K562 (cell line): ENCODE results near the gene IRF2BP2. TPM values are rescaled to one million over a fixed set of nuclear protein-coding genes. Genes with fewer than 3 reads are reported as not detected.
A peak's percentile ranks its signal among the peaks of the same experiment; 100 is the strongest.

ENCODE experiments used
- ATAC-seq: fragments of 200-7000 bp; cut with Tn5 transposase; 3 replicates; pipeline ENCODE4 v1.9.1; 2020; ENCODE audit warnings: moderate library complexity
- BruUV-seq: library from RNA; stranded (reverse); fragments of 400-500 nt; replicated peaks from 2 replicates; lab custom pipeline; 2021; lab: Mats Ljungman, UMichigan
- CTCF ChIA-PET: fragments of 300-600 bp; formaldehyde crosslinking; extraction: SDS; loops from one replicate; lab custom pipeline; 2021; ENCODE audit warnings: low intra/inter-chr PET ratio; lab: Yijun Ruan, JAX
- POLR2A ChIA-PET: fragments of 300-600, 350-650 bp; sonication (Branson Sonifier 250); formaldehyde crosslinking; extraction: SDS; loops from one replicate; lab custom pipeline; 2021; ENCODE audit warnings: antibody characterized with exemption, inconsistent platforms; lab: Yijun Ruan, JAX
- DNase-seq, 4 experiments: peaks; one replicate each; pipeline versions ENCODE4 v3.0.0 to v3.0.0-alpha.2; 2011 to 2018; ENCODE audit warnings: low spot score in 3 of 4, mixed read lengths in 3 of 4; ENCODE audit errors: extremely low read depth in 1 of 4
- FAIRE-seq: peaks from 2 replicates; lab custom pipeline; 2011; peaks lifted over from hg19 to GRCh38; lab: Jason Lieb, UNC
- H2AFZ ChIP-seq: 2 replicates; pipeline ENCODE4 v1.6.0; 2011; ENCODE audit warnings: low read depth, low read length, control low read depth, inconsistent platforms
- H3K27ac ChIP-seq: fragments of 200-600 bp; 3 replicates; pipeline ENCODE4 v1.8.0; 2011; ENCODE audit warnings: low read depth, mild to moderate bottlenecking, control low read depth, inconsistent platforms, low read length, moderate library complexity, mixed read lengths; ENCODE audit errors: extremely low read depth
- H3K27me3 ChIP-seq, 2 experiments: fragments of 300-600 bp in 1 of 2; 2 replicates in 1 of 2; 3 replicates in 1 of 2; pipeline versions ENCODE4 v1.6.0 to v1.8.0; 2011; ENCODE audit warnings: inconsistent platforms in 2 of 2, low read length in 2 of 2, mild to moderate bottlenecking in 1 of 2, mixed read lengths in 1 of 2, moderate library complexity in 1 of 2; ENCODE audit not compliant: control insufficient read depth in 2 of 2, insufficient read depth in 2 of 2
- H3K36me3 ChIP-seq: fragments of 300-600 bp; 3 replicates; pipeline ENCODE4 v1.8.0; 2011; ENCODE audit warnings: mild to moderate bottlenecking, low read length, inconsistent platforms; ENCODE audit not compliant: control insufficient read depth, insufficient read depth
- H3K4me1 ChIP-seq, 2 experiments: fragments of 200-600 bp in 1 of 2; replicated peaks in 1 of 2; 2 replicates in 1 of 2; 3 replicates in 1 of 2; pipeline versions ENCODE4 v1.5.1 to v1.8.0; 2011; ENCODE audit warnings: inconsistent platforms in 2 of 2, low read length in 2 of 2, mild to moderate bottlenecking in 1 of 2, mixed read lengths in 1 of 2, moderate library complexity in 1 of 2; ENCODE audit not compliant: control insufficient read depth in 2 of 2, insufficient read depth in 2 of 2
- H3K4me2 ChIP-seq: 2 replicates; pipeline ENCODE4 v1.6.1; 2011; ENCODE audit warnings: low read length, control low read depth, inconsistent platforms, mixed read lengths; ENCODE audit not compliant: insufficient read depth
- H3K4me3 ChIP-seq: fragments of 200-600 bp; sonication (generic), shearing (Covaris generic); 2 replicates; pipeline ENCODE4 v1.5.1; 2016; ENCODE audit warnings: control low read depth, inconsistent platforms
- H3K79me2 ChIP-seq: fragments of 200-600 bp; 3 replicates; pipeline ENCODE4 v1.8.0; 2011; ENCODE audit warnings: low read length, inconsistent platforms; ENCODE audit not compliant: control insufficient read depth, insufficient read depth
- H3K9ac ChIP-seq, 2 experiments: 2 replicates each; pipeline versions ENCODE4 v1.6.0 to v1.6.1; 2011; ENCODE audit warnings: low read depth in 2 of 2, low read length in 2 of 2, control low read depth in 1 of 2, inconsistent platforms in 1 of 2, mild to moderate bottlenecking in 1 of 2, mixed read lengths in 1 of 2; ENCODE audit not compliant: insufficient read depth in 1 of 2
- H3K9me1 ChIP-seq: one replicate; pipeline ENCODE4 v1.6.0; 2011; ENCODE audit warnings: inconsistent platforms, mild to moderate bottlenecking, low read length, moderate library complexity; ENCODE audit not compliant: control insufficient read depth, insufficient read depth
- H3K9me3 ChIP-seq: replicated peaks from 2 replicates; pipeline ENCODE4 v1.5.1; 2011; ENCODE audit warnings: low read depth, low read length, inconsistent platforms; ENCODE audit not compliant: control insufficient read depth, insufficient read depth
- H4K20me1 ChIP-seq: replicated peaks from 2 replicates; pipeline ENCODE4 v1.6.1; 2011; ENCODE audit warnings: low read length, inconsistent platforms, mixed read lengths; ENCODE audit not compliant: control insufficient read depth, insufficient read depth
- RBM25 ChIP-seq: fragments of 200-400 bp; formaldehyde crosslinking; IDR thresholded peaks from 2 replicates; pipeline ENCODE4 v1.6.1; 2018; ENCODE audit warnings: low read length, low read depth, moderate library complexity; ENCODE audit not compliant: severe bottlenecking
- ZNF280A ChIP-seq: fragments of 450-650 bp; IDR thresholded peaks from 2 replicates; pipeline ENCODE4 v1.6.1; 2018; ENCODE audit warnings: mild to moderate bottlenecking, low read depth; ENCODE audit not compliant: partially characterized antibody
- WGBS: fragments of 100-300 bp; shearing (Covaris generic); methylation state at CpG from one replicate; pipeline ENCODE4 v1.1.6; 2016; ENCODE audit warnings: low coverage, mixed read lengths; ENCODE audit not compliant: insufficient coverage; ENCODE audit errors: missing lambda C conversion rate; 5-methylcytosine and 5-hydroxymethylcytosine counted together
- in situ Hi-C: fragments of 300-500 bp; cut with MboI; formaldehyde crosslinking; loops from 4 replicates; pipeline ENCODE4 v1.15.0; 2018; ENCODE audit warnings: inconsistent platforms, mixed read lengths
- intact Hi-C: fragments of 100-400 bp; cut with micrococcal nuclease; formaldehyde crosslinking; loops from 2 replicates; pipeline ENCODE4 v1.14.2; 2022
- polyA plus RNA-seq, 8 experiments: library from polyadenylated mRNA; depleted of rRNA in 4 of 8; stranded (reverse) in 5 of 8; unstranded in 3 of 8; fragments of >200 nt; fragmentation: Nextera tagmentation in 2 of 8; fragmentation: Illumina TruSeq in 1 of 8; extraction: Ambion mirVana in 2 of 8; extraction: Trizol in 1 of 8; gene quantifications; 2 replicates each; pipeline versions ENCODE4 v1.2.1 to v1.2.3, GENCODE V29; 2011 to 2014; ENCODE audit warnings: inconsistent platforms in 1 of 8, missing spikeins in 1 of 8
- total RNA-seq, 7 experiments: library from RNA; depleted of rRNA in 6 of 7; stranded (reverse); fragments of >200 nt in 6 of 7; fragmentation: Illumina TruSeq in 2 of 7; extraction: Trizol in 2 of 7; gene quantifications; 2 replicates each; pipeline versions ENCODE4 v1.2.1 to v1.2.3, GENCODE V29; 2011 to 2021; ENCODE audit warnings: low replicate concordance in 1 of 7

IRF2BP2 gene
- total and polyA plus RNA-seq, 9 of the 15 experiments (the other 6 are each of a cell fraction or from before 2014, with no cell fraction given), result 7.7 to 68.6 (median 22.1) TPM

DNA sequence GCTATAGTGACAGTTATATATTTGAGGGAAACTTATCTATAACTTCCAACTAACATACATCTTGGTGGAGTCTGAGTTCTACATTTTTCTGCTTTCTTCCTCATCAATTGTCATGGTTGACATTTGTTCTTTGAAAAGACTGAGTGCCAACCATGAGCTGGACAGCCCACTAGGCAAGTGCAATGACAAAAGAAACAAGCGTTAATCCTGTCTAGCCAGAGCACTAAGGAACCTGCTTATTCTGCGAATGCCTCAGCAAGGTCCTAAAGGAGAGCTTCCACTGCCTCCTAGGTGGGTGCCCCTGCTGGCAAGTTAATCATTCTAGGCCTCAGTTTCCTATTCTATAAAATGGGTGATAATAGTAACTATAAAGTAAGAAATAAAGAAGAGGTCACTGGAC, 44.8 kb downstream of the IRF2BP2 start:
- no peaks in the 10 kb centered on the region for H4K20me1 ChIP-seq
- ATAC-seq (peak; percentile 51; the same call in 2 of the 3 replicates), FAIRE-seq (no peak), DNase-seq (no peak)
- no peaks in the 10 kb centered on the region; a peak in 1 of 5 replicates for H3K4me1 ChIP-seq
- no peaks in the 10 kb centered on the region for H3K36me3 ChIP-seq
- H3K27me3 ChIP-seq, result no peaks in the 10 kb centered on the region
- in situ Hi-C loops, result no loop called here
- no peaks in the 10 kb centered on the region for H3K79me2 ChIP-seq
- ChIA-PET POLR2A (interaction anchor here (0.9 to 1.6 kb wide), 5 partner anchors 9 to 26 kb away, joined by 3 to 7 read pairs (median 5); no protein-coding TSS in a partner anchor), CTCF (no interaction called here)
- H2AFZ ChIP-seq, result no peak overlapping the region
- no peak overlapping the region for H3K27ac ChIP-seq
- H3K4me2 ChIP-seq, result no peak overlapping the region
- intact Hi-C loops, result no loop called here
- no TSS peak for BruUV-seq
- 76% methylated on average over 2 of the region's 2 CpGs for WGBS
- TF ChIP-seq ZNF280A, result no peak
- TF ChIP-seq RBM25, result peak; percentile 89
- H3K9me1 ChIP-seq, result no peaks in the 10 kb centered on the region
- no peak overlapping the region for H3K4me3 ChIP-seq
- H3K9ac ChIP-seq, result no peak overlapping the region
- H3K9me3 ChIP-seq, result no peaks in the 10 kb centered on the region
